Measurements from ENCODE around the gene PLXNA2.

DNA sequence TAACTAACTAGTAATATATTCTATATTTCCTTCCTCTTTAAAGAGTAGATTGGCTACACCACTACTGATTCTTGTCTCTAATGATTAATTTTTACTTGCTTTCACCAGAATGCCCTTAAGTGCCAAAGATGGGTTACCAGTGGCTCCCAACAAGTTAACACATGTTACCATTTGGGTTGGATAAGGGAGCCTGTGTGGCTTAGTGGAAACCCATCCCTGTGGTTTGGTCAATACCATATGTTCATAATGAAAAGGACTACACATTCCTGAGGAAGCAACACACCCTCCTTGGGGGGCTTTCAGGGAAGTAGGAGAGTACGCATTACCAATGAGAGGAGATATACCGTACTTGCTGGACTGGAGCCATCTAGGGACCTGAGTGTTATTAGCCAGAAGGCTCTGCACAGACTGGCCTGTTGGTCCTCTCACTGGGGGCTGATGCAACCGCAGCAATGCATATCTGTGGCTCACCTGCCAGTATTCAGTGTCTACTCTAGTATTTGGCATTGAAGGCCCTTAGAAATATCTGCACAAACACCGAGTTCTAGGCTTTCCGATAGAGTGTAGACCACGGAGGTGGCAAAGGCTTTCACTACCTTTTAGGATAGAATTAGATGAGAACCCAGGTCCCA lies 29.3 kb upstream of the PLXNA2 start:
- TF ChIP-seq, protein P1, sequence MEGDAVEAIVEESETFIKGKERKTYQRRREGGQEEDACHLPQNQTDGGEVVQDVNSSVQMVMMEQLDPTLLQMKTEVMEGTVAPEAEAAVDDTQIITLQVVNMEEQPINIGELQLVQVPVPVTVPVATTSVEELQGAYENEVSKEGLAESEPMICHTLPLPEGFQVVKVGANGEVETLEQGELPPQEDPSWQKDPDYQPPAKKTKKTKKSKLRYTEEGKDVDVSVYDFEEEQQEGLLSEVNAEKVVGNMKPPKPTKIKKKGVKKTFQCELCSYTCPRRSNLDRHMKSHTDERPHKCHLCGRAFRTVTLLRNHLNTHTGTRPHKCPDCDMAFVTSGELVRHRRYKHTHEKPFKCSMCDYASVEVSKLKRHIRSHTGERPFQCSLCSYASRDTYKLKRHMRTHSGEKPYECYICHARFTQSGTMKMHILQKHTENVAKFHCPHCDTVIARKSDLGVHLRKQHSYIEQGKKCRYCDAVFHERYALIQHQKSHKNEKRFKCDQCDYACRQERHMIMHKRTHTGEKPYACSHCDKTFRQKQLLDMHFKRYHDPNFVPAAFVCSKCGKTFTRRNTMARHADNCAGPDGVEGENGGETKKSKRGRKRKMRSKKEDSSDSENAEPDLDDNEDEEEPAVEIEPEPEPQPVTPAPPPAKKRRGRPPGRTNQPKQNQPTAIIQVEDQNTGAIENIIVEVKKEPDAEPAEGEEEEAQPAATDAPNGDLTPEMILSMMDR (conservative IDR thresholded peaks at IDR 0.05; ENCODE audit: low read depth, low read length) = no peak
- TF ChIP-seq EZH2 (IDR thresholded peaks at IDR 0.05; ENCODE audit: borderline replicate concordance, low read depth, low read length, poor library complexity, severe bottlenecking) = no peak
